Skeletal muscle satellite cell (primary cell): ENCODE data around the gene KRTAP8-1. TPM values are rescaled to one million over a fixed set of nuclear protein-coding genes. Genes with fewer than 3 reads are reported as not detected.

Experiments
- H3K27me3 ChIP-seq: 2 replicates; pipeline ENCODE4 v1.7.0; 2013; ENCODE audit warnings: low read length; ENCODE audit not compliant: control insufficient read depth, insufficient read depth
- H3K36me3 ChIP-seq: 2 replicates; pipeline ENCODE4 v1.7.0; 2013; ENCODE audit warnings: mild to moderate bottlenecking, control low read depth, low read length; ENCODE audit not compliant: insufficient read depth
- H3K4me1 ChIP-seq: 2 replicates; pipeline ENCODE4 v1.7.0; 2013; ENCODE audit warnings: low read length; ENCODE audit not compliant: control insufficient read depth, insufficient read depth
- H3K4me2 ChIP-seq: 2 replicates; pipeline ENCODE4 v1.7.0; 2013; ENCODE audit warnings: mild to moderate bottlenecking, low read length
- H3K4me3 ChIP-seq: 2 replicates; pipeline ENCODE4 v1.7.0; 2013; ENCODE audit warnings: low read length
- H3K9ac ChIP-seq: 2 replicates; pipeline ENCODE4 v1.7.0; 2013; ENCODE audit warnings: mild to moderate bottlenecking, low read depth, low read length, moderate library complexity
- H3K9me3 ChIP-seq: replicated peaks from 2 replicates; pipeline ENCODE4 v1.7.0; 2013; ENCODE audit warnings: mild to moderate bottlenecking, control low read depth, low read length
- total RNA-seq: library from RNA; depleted of rRNA; stranded (reverse); fragments of >200 nt; gene quantifications from 2 replicates; pipeline ENCODE4 v1.2.3, GENCODE V29; 2012; rRNA removed

The KRTAP8-1 gene
- total RNA-seq: not detected in 2 replicates

GRCh38 chr21:30813174-30813573 is at the start of gene KRTAP8-1:
KRTAP8-1 (minus strand) TSS chr21:30813274; CDS start chr21:30813220, 54 bp downstream.
- Histone ChIP-seq H3K4me2 (no peak within 1 kb of the TSS), H3K4me3 (no peak within 1 kb of the TSS), H3K36me3 (no peaks in the 10 kb centered on the region), H3K4me1 (no peaks in the 10 kb centered on the region), H3K9me3 (peaks cover 20% of the 10 kb centered on the region), H3K27me3 (no peaks in the 10 kb centered on the region), H3K9ac (no peak within 1 kb of the TSS)

- Histone ChIP-seq H3K27me3 (no peaks in the 10 kb centered on the region), H3K9ac (no peak overlapping the region), H3K36me3 (no peaks in the 10 kb centered on the region), H3K9me3 (peaks cover 2% of the 10 kb centered on the region), H3K4me1 (no peaks in the 10 kb centered on the region), H3K4me2 (no peak overlapping the region), H3K4me3 (no peak overlapping the region)
Measured at GRCh38 chr21:30847627-30848500, 34.8 kb upstream of the KRTAP8-1 start.

- H3K4me3 ChIP-seq: no peak overlapping the region
- H3K36me3 ChIP-seq: no peaks in the 10 kb centered on the region
- H3K9me3 ChIP-seq: peaks cover 3% of the 10 kb centered on the region
- H3K4me2 ChIP-seq: no peak overlapping the region
- no peaks in the 10 kb centered on the region for H3K4me1 ChIP-seq
- no peaks in the 10 kb centered on the region for H3K27me3 ChIP-seq
- H3K9ac ChIP-seq: no peak overlapping the region
Measured at GRCh38 chr21:30842990-30843389, 29.9 kb upstream of the KRTAP8-1 start.

- no peaks in the 10 kb centered on the region for H3K27me3 ChIP-seq
- no peak overlapping the region for H3K9ac ChIP-seq
- no peak overlapping the region for H3K4me2 ChIP-seq
- H3K4me3 ChIP-seq: no peak overlapping the region
- no peaks in the 10 kb centered on the region for H3K36me3 ChIP-seq
- no peaks in the 10 kb centered on the region for H3K4me1 ChIP-seq
- peaks cover 8% of the 10 kb centered on the region for H3K9me3 ChIP-seq
Measured at GRCh38 chr21:30839304-30839703, 26.2 kb upstream of the KRTAP8-1 start.

- H3K27me3 ChIP-seq: no peaks in the 10 kb centered on the region
- H3K36me3 ChIP-seq: no peaks in the 10 kb centered on the region
- H3K9me3 ChIP-seq: peaks cover 11% of the 10 kb centered on the region
- H3K9ac ChIP-seq: no peak overlapping the region
- H3K4me1 ChIP-seq: no peaks in the 10 kb centered on the region
- no peak overlapping the region for H3K4me3 ChIP-seq
- H3K4me2 ChIP-seq: no peak overlapping the region
Measured at GRCh38 chr21:30838536-30838935, 25.5 kb upstream of the KRTAP8-1 start.

GRCh38 chr21:30831194-30831765 is 18.2 kb upstream of the KRTAP8-1 start:
- H3K4me1 ChIP-seq: no peaks in the 10 kb centered on the region
- no peaks in the 10 kb centered on the region for H3K36me3 ChIP-seq
- H3K4me2 ChIP-seq: no peak overlapping the region
- no peak overlapping the region for H3K4me3 ChIP-seq
- H3K9me3 ChIP-seq: peaks cover 16% of the 10 kb centered on the region
- no peaks in the 10 kb centered on the region for H3K27me3 ChIP-seq
- H3K9ac ChIP-seq: no peak overlapping the region

GRCh38 chr21:30829659-30830058 is 16.6 kb upstream of the KRTAP8-1 start, which contains the start of gene KRTAP7-1:
KRTAP7-1 (minus strand) TSS chr21:30829759; CDS start chr21:30829698, 61 bp downstream.
- no peaks in the 10 kb centered on the region for H3K4me1 ChIP-seq
- H3K36me3 ChIP-seq: no peaks in the 10 kb centered on the region
- no peak within 1 kb of the TSS for H3K4me3 ChIP-seq

GRCh38 chr21:30818837-30819610 is 6.0 kb upstream of the KRTAP8-1 start:
- no peak overlapping the region for H3K4me3 ChIP-seq
- no peaks in the 10 kb centered on the region for H3K27me3 ChIP-seq
- no peaks in the 10 kb centered on the region for H3K36me3 ChIP-seq
- no peaks in the 10 kb centered on the region for H3K4me1 ChIP-seq
- H3K4me2 ChIP-seq: no peak overlapping the region
- H3K9me3 ChIP-seq: peaks cover 14% of the 10 kb centered on the region
- no peak overlapping the region for H3K9ac ChIP-seq

More at GRCh38 chr21:30829659-30830058, 16.6 kb upstream of the KRTAP8-1 start, which contains the start of gene KRTAP7-1:
- H3K9me3 ChIP-seq: peaks cover 11% of the 10 kb centered on the region
- H3K4me2 ChIP-seq: no peak within 1 kb of the TSS
- no peaks in the 10 kb centered on the region for H3K27me3 ChIP-seq
- no peak within 1 kb of the TSS for H3K9ac ChIP-seq

GRCh38 chr21:30800605-30801004 is 12.5 kb downstream of the KRTAP8-1 start:
- Histone ChIP-seq H3K4me3 (no peak overlapping the region), H3K9me3 (no peaks in the 10 kb centered on the region), H3K9ac (no peak overlapping the region), H3K36me3 (no peaks in the 10 kb centered on the region), H3K4me2 (no peak overlapping the region), H3K27me3 (no peaks in the 10 kb centered on the region), H3K4me1 (no peaks in the 10 kb centered on the region)

GRCh38 chr21:30793581-30794314 is 19.3 kb downstream of the KRTAP8-1 start:
- Histone ChIP-seq H3K9ac (no peak overlapping the region), H3K4me1 (no peaks in the 10 kb centered on the region), H3K9me3 (peaks cover 5% of the 10 kb centered on the region), H3K4me2 (no peak overlapping the region), H3K36me3 (no peaks in the 10 kb centered on the region), H3K4me3 (no peak overlapping the region), H3K27me3 (no peaks in the 10 kb centered on the region)

- Histone ChIP-seq H3K4me2 (no peak overlapping the region), H3K4me1 (no peaks in the 10 kb centered on the region)
Measured at GRCh38 chr21:30779249-30779648, 33.8 kb downstream of the KRTAP8-1 start.

More at GRCh38 chr21:30779249-30779648, 33.8 kb downstream of the KRTAP8-1 start:
- peaks cover 2% of the 10 kb centered on the region for H3K9me3 ChIP-seq
- no peaks in the 10 kb centered on the region for H3K36me3 ChIP-seq
- no peaks in the 10 kb centered on the region for H3K27me3 ChIP-seq
- no peak overlapping the region for H3K9ac ChIP-seq
- no peak overlapping the region for H3K4me3 ChIP-seq
